Measurements from ENCODE around the gene AQP1.

AQP1 gene

GRCh38 chr7:30970074-30970473 lies 58.4 kb downstream of the AQP1 start:
- no peak for TF ChIP-seq CTCF (IDR thresholded peaks at IDR 0.05; ENCODE audit: control insufficient read depth, extremely low read depth, insufficient read depth)
- no peak overlapping the region for H3K4me3 ChIP-seq (ENCODE audit: low read depth, low read length)
- DNase-seq (ENCODE audit: low read depth) = no peak

GRCh38 chr7:30970594-30971094 lies 59.0 kb downstream of the AQP1 start:
- no peak overlapping the region for H3K4me3 ChIP-seq (ENCODE audit: low read depth, low read length)
- TF ChIP-seq CTCF (IDR thresholded peaks at IDR 0.05; ENCODE audit: control insufficient read depth, extremely low read depth, insufficient read depth) = no peak
- DNase-seq (ENCODE audit: low read depth) = peak; percentile 88

GRCh38 chr7:30971440-30971839 lies 59.8 kb downstream of the AQP1 start:
- no peak for DNase-seq (ENCODE audit: low read depth)
- no peak for TF ChIP-seq CTCF (IDR thresholded peaks at IDR 0.05; ENCODE audit: control insufficient read depth, extremely low read depth, insufficient read depth)
- H3K4me3 ChIP-seq (ENCODE audit: low read depth, low read length) = no peak overlapping the region

GRCh38 chr7:30971840-30972563 lies 60.3 kb downstream of the AQP1 start:
- no peak for DNase-seq (ENCODE audit: low read depth)
- no peak for TF ChIP-seq CTCF (IDR thresholded peaks at IDR 0.05; ENCODE audit: control insufficient read depth, extremely low read depth, insufficient read depth)
- H3K4me3 ChIP-seq (ENCODE audit: low read depth, low read length) = no peak overlapping the region

- no peak for DNase-seq (ENCODE audit: low read depth)
- no peak overlapping the region for H3K4me3 ChIP-seq (ENCODE audit: low read depth, low read length)
- TF ChIP-seq CTCF (IDR thresholded peaks at IDR 0.05; ENCODE audit: control insufficient read depth, extremely low read depth, insufficient read depth) = no peak
These were observed 61.6 kb downstream of the AQP1 start for GRCh38 chr7:30973292-30973691.

- TF ChIP-seq CTCF (IDR thresholded peaks at IDR 0.05; ENCODE audit: control insufficient read depth, extremely low read depth, insufficient read depth) = no peak
- H3K4me3 ChIP-seq (ENCODE audit: low read depth, low read length) = no peak overlapping the region
- DNase-seq (ENCODE audit: low read depth) = no peak
These were observed 62.3 kb downstream of the AQP1 start for GRCh38 chr7:30973791-30974604.

All from LNCaP clone FGC (cell line).